Urothelium cell line (cell line): ENCODE results near the gene OSBPL10.
"Not testable (repeated sequence)": the region's sequence is repeated elsewhere in the genome, so short reads cannot be mapped to it uniquely, and the experiment has no call there.

Experiments used
- DNase-seq: peaks from one replicate; pipeline ENCODE4 v3.0.0; 2011; ENCODE audit warnings: low spot score, mixed read lengths
- FAIRE-seq: peaks from 2 replicates; lab custom pipeline; 2011; peaks lifted over from hg19 to GRCh38; lab: Jason Lieb, UNC

The OSBPL10 gene

GRCh38 chr3:31981206-31982181 is at the start of gene OSBPL10, which contains the start of gene ZNF860:
Gene OSBPL10 (minus strand): TSS chr3:31981262. CDS start chr3:31981179, 83 bp downstream.
Gene ZNF860 (plus strand): TSS chr3:31981750. CDS start chr3:31989080, 7,330 bp downstream.
- DNase-seq: peak; percentile 92

GRCh38 chr3:32026593-32026992 is 45.5 kb upstream of the OSBPL10 start:
- no peak for FAIRE-seq

More at GRCh38 chr3:31981206-31982181, at the start of gene OSBPL10, which contains the start of gene ZNF860:
- peak; percentile 81 for FAIRE-seq

GRCh38 chr3:32022947-32023346 is 41.9 kb upstream of the OSBPL10 start:
- FAIRE-seq: no peak
- no peak for DNase-seq

More at GRCh38 chr3:32026593-32026992, 45.5 kb upstream of the OSBPL10 start:
- DNase-seq: no peak

- DNase-seq: no peak
- FAIRE-seq: no peak
These were observed 40.7 kb upstream of the OSBPL10 start for GRCh38 chr3:32021748-32022147.

- no peak for DNase-seq
- FAIRE-seq: no peak
These were observed 40.1 kb upstream of the OSBPL10 start for GRCh38 chr3:32021155-32021554.

GRCh38 chr3:32018757-32019564 is 37.9 kb upstream of the OSBPL10 start:
- FAIRE-seq: no peak
- peak; percentile 58 for DNase-seq

GRCh38 chr3:32017286-32017685 is 36.2 kb upstream of the OSBPL10 start:
- DNase-seq (no peak), FAIRE-seq (no peak)

- not testable (repeated sequence) for DNase-seq, FAIRE-seq
These were observed 34.6 kb upstream of the OSBPL10 start for GRCh38 chr3:32015638-32016037.

- DNase-seq: not testable (repeated sequence)
These were observed 29.6 kb upstream of the OSBPL10 start for GRCh38 chr3:32010699-32011098.

GRCh38 chr3:32009957-32010356 is 28.9 kb upstream of the OSBPL10 start:
- no peak for FAIRE-seq

More at GRCh38 chr3:32010699-32011098, 29.6 kb upstream of the OSBPL10 start:
- FAIRE-seq: not testable (repeated sequence)

GRCh38 chr3:32009101-32009500 is 28.0 kb upstream of the OSBPL10 start:
- DNase-seq (no peak), FAIRE-seq (no peak)

More at GRCh38 chr3:32009957-32010356, 28.9 kb upstream of the OSBPL10 start:
- no peak for DNase-seq

GRCh38 chr3:32004113-32004765 is 23.2 kb upstream of the OSBPL10 start:
- FAIRE-seq: no peak
- DNase-seq: no peak

- no peak for FAIRE-seq
- DNase-seq: no peak
These were observed 22.3 kb upstream of the OSBPL10 start for GRCh38 chr3:32003380-32003779.

- DNase-seq (no peak), FAIRE-seq (no peak)
These were observed 21.7 kb upstream of the OSBPL10 start for GRCh38 chr3:32002561-32003368.

- FAIRE-seq (no peak), DNase-seq (no peak)
These were observed 19.8 kb upstream of the OSBPL10 start for GRCh38 chr3:32000877-32001276.

GRCh38 chr3:31999907-32000439 is 18.9 kb upstream of the OSBPL10 start:
- FAIRE-seq: no peak
- DNase-seq: no peak

- FAIRE-seq: no peak
- no peak for DNase-seq
These were observed 16.4 kb upstream of the OSBPL10 start for GRCh38 chr3:31997500-31997899.

- no peak for FAIRE-seq
- no peak for DNase-seq
These were observed 15.1 kb upstream of the OSBPL10 start for GRCh38 chr3:31996195-31996594.

- FAIRE-seq, DNase-seq: not testable (repeated sequence)
These were observed 14.0 kb upstream of the OSBPL10 start for GRCh38 chr3:31995026-31995425.
